Stomach (tissue), 9 donors: ENCODE results near the gene L3MBTL4. TPM values are rescaled to one million over a fixed set of nuclear protein-coding genes. Genes with fewer than 3 reads are reported as not detected.

Source experiments
- DNase-seq, 2 donors: peaks; one replicate each; pipeline versions ENCODE4 v3.0.0 to v3.0.0-alpha.2; 2013 to 2019
- H3K27ac ChIP-seq, 5 donors: fragments of 200-600 bp in 4 of 5; sonication (generic) in 4 of 5; one replicate each; pipeline ENCODE4 v1.5.1; 2013 to 2019; ENCODE audit warnings: mild to moderate bottlenecking in 1 of 5, moderate library complexity in 1 of 5
- H3K27me3 ChIP-seq, 3 donors: fragments of 200-600 bp; sonication (generic); one replicate each; pipeline ENCODE4 v1.5.1; 2017 to 2019; ENCODE audit warnings: mixed run types in 1 of 3
- H3K36me3 ChIP-seq, 4 donors: fragments of 200-600 bp; sonication (generic); 1 replicate in 3 of 4; 2 replicates in 1 of 4; pipeline ENCODE4 v1.5.1; 2016 to 2019
- H3K4me1 ChIP-seq, 4 donors: fragments of 200-600 bp; sonication (generic); one replicate each; pipeline ENCODE4 v1.5.1; 2016 to 2019
- H3K4me3 ChIP-seq, 4 donors: fragments of 200-600 bp; sonication (generic) in 3 of 4; one replicate each; pipeline ENCODE4 v1.5.1; 2016 to 2019; ENCODE audit warnings: mild to moderate bottlenecking in 1 of 4
- H3K9me3 ChIP-seq, 4 donors: fragments of 200-600 bp; sonication (generic); one replicate each; pipeline ENCODE4 v1.5.1; 2016 to 2019
- EP300 ChIP-seq: sonication (generic); formaldehyde crosslinking; IDR thresholded peaks from one replicate; pipeline ENCODE4 v1.6.1; 2017; ENCODE audit warnings: antibody characterized with exemption
- POLR2A ChIP-seq, 4 donors: fragments of 450-650 bp; IDR thresholded peaks; one replicate each; pipeline ENCODE4 v1.6.1; 2016; ENCODE audit warnings: antibody characterized with exemption in 4 of 4, control low read depth in 2 of 4, mild to moderate bottlenecking in 1 of 4, moderate library complexity in 1 of 4
- POLR2AphosphoS5 ChIP-seq, 3 donors: sonication (generic); formaldehyde crosslinking; IDR thresholded peaks; one replicate each; pipeline ENCODE4 v1.6.1; 2016; ENCODE audit warnings: antibody characterized with exemption in 3 of 3
- WGBS, 5 donors: extraction: QIAGEN DNeasy Blood & Tissue Kit in 3 of 5; methylation state at CpG; one replicate each; pipeline versions ENCODE4 v1.1.5 to v1.1.7; 2013 to 2018; 5-methylcytosine and 5-hydroxymethylcytosine counted together
- intact Hi-C: fragments of 100-400 bp; cut with DNase I; formaldehyde crosslinking; loops from one replicate; pipeline ENCODE4 v1.15.1; 2023; ENCODE audit warnings: low total_unique reads
- polyA plus RNA-seq, 3 donors: library from polyadenylated mRNA; stranded (reverse); fragments of 200-250 nt; gene quantifications; one replicate each; pipeline ENCODE4 v1.2.3, GENCODE V29; 2013
- total RNA-seq, 5 donors: library from RNA; depleted of rRNA; stranded (reverse); fragments of >200 nt; gene quantifications; one replicate each; pipeline versions ENCODE4 v1.1.0 to v1.2.3, GENCODE V29; 2014 to 2016
- TF ChIP-seq, protein P1 (sequence below), 7 experiments: fragments of 450-650 bp in 4 of 7; fragments of 200-600 bp in 3 of 7; sonication (generic) in 3 of 7; IDR thresholded peaks; one replicate each; pipeline ENCODE4 v1.5.1; 2016 to 2019; ENCODE audit warnings: antibody characterized with exemption in 7 of 7, control low read depth in 2 of 7, mild to moderate bottlenecking in 1 of 7
- donor health status: healthy with polysubstance abuse.
- donor health status: Bipolar disorder and iron deficiency.
- donor health status: healthy.

The L3MBTL4 gene
- total and polyA plus RNA-seq, 8 donors = 1.9 to 23.3 (median 7.6) TPM

DNA sequence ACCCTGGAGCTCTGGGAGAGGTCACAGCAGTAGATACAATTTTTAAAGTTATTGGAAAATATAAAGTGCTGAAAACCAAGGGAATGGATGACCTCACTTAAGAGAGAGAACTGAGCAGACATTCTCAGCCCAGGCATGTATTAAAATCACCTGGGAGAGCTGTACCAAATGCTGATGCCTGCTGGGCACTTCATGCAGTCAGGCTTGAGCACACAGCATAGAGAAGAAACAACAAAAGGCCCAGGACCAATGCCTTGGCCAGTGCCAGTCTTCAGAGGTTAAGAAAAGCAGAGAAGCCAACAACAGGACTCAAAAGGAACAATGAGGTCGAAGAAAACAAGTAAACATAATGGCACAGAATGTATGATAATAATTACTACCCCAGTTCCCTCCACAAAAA is 211.8 kb downstream of the L3MBTL4 start:
- H3K9me3 ChIP-seq = no peaks in the 10 kb centered on the region
- no peak overlapping the region for H3K27ac ChIP-seq
- intact Hi-C loops = no loop called here
- no peaks in the 10 kb centered on the region for H3K4me1 ChIP-seq
- no peak overlapping the region for H3K4me3 ChIP-seq
- H3K36me3 ChIP-seq = no peaks in the 10 kb centered on the region
- 67 to 89% (median 78%) methylated on average over 1 of the region's 1 CpG for WGBS, 5 donors
- DNase-seq = no peak
- no peak for TF ChIP-seq EP300
- no peak for TF ChIP-seq POLR2AphosphoS5 (IDR thresholded peaks at IDR 0.05)
- TF ChIP-seq, protein P1, sequence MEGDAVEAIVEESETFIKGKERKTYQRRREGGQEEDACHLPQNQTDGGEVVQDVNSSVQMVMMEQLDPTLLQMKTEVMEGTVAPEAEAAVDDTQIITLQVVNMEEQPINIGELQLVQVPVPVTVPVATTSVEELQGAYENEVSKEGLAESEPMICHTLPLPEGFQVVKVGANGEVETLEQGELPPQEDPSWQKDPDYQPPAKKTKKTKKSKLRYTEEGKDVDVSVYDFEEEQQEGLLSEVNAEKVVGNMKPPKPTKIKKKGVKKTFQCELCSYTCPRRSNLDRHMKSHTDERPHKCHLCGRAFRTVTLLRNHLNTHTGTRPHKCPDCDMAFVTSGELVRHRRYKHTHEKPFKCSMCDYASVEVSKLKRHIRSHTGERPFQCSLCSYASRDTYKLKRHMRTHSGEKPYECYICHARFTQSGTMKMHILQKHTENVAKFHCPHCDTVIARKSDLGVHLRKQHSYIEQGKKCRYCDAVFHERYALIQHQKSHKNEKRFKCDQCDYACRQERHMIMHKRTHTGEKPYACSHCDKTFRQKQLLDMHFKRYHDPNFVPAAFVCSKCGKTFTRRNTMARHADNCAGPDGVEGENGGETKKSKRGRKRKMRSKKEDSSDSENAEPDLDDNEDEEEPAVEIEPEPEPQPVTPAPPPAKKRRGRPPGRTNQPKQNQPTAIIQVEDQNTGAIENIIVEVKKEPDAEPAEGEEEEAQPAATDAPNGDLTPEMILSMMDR (IDR thresholded peaks at IDR 0.05) = no peak
- TF ChIP-seq POLR2A (IDR thresholded peaks at IDR 0.05) = no peak
- H3K27me3 ChIP-seq = no peaks in the 10 kb centered on the region

DNA sequence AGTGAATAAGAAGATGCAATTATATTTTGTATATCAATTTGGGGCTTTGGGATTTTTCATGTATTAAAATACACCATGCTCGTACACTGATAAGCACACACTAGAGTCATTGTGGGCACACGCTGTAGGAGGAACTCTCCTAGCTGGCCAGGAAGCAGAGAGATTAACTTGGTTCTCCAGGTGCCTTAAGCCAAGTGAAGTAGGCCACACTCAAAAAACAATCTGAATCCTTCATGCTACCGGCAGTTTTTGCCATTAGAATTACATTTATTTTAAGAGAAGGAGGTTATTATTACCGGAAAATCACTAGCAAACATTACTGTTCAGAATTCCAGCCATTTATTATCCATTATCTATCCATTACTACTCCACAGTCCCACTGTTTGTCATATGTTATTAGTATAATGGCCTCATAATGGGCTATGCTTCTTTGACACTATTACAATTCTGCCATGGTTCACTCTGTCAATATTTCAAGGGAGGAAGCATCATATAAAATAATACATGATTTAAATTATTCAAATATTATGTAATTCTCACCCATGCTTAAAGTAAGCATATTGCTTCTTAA is 214.4 kb downstream of the L3MBTL4 start:
- no peaks in the 10 kb centered on the region for H3K9me3 ChIP-seq
- intact Hi-C loops = no loop called here
- WGBS, 5 donors = 39 to 61% (median 42%) methylated on average over 4 of the region's 4 CpGs
- TF ChIP-seq EP300 (no peak), POLR2A (IDR thresholded peaks at IDR 0.05) (no peak), POLR2AphosphoS5 (IDR thresholded peaks at IDR 0.05) (no peak)
- TF ChIP-seq, protein P1 (IDR thresholded peaks at IDR 0.05) = no peak
- H3K4me1 ChIP-seq = no peaks in the 10 kb centered on the region
- H3K36me3 ChIP-seq = no peaks in the 10 kb centered on the region
- no peak overlapping the region for H3K4me3 ChIP-seq
- H3K27me3 ChIP-seq = no peaks in the 10 kb centered on the region
- no peak for DNase-seq
- H3K27ac ChIP-seq = no peak overlapping the region

DNA sequence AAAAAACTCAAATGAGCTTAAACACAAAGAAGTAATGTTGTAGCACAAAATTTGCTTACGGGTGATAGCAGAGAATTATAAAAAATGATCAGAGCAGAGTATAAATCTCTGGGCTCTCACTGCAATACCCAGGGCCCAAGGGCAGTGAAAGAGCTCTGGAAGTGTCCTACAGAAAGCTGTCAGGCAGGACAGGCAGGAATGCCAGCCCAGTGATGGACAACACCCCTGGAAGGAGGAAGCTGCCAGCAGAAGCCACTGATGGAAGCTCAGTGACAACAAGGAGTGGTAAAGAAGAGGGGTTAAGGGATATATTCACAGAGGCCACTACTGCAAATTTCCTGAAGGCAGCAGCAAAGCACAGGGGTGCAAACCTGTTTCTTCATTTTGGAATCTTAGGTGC is 214.9 kb downstream of the L3MBTL4 start:
- H3K9me3 ChIP-seq = no peaks in the 10 kb centered on the region
- H3K4me1 ChIP-seq = no peaks in the 10 kb centered on the region
- WGBS, 5 donors = 93 to 100% (median 94%) methylated on average over 1 of the region's 1 CpG
- TF ChIP-seq POLR2A (IDR thresholded peaks at IDR 0.05) (no peak), EP300 (no peak), POLR2AphosphoS5 (IDR thresholded peaks at IDR 0.05) (no peak)
- TF ChIP-seq, protein P1 (IDR thresholded peaks at IDR 0.05) = no peak
- no peak overlapping the region for H3K4me3 ChIP-seq
- DNase-seq = no peak
- intact Hi-C loops = no loop called here
- no peak overlapping the region for H3K27ac ChIP-seq
- no peaks in the 10 kb centered on the region for H3K27me3 ChIP-seq
- H3K36me3 ChIP-seq = no peaks in the 10 kb centered on the region

DNA sequence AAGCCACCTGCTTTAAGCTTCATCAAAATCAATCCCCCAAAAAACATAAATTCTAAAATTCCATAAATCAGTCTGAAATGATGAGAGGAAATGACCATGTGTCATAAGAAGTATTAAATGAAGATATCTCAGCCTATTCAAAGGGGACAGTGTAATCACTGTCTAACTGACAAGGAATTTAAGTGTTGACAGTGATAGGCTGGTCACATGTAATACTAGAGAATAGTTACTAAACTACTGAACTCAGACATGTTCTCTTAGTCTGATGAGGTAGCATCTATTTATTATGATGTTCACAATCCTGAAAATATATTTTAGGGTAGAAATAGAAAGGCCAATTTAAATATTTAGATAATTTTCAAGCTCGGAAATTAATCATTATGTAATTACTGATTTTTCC is 216.1 kb downstream of the L3MBTL4 start:
- WGBS, 5 donors = 74 to 88% (median 83%) methylated on average over 1 of the region's 1 CpG
- no peaks in the 10 kb centered on the region for H3K27me3 ChIP-seq
- peaks cover 0 to under 1% (median under 1%) of the 10 kb centered on the region in 4 donors for H3K36me3 ChIP-seq
- no peaks in the 10 kb centered on the region for H3K4me1 ChIP-seq
- TF ChIP-seq POLR2A (IDR thresholded peaks at IDR 0.05) = no peak
- no peak for TF ChIP-seq POLR2AphosphoS5 (IDR thresholded peaks at IDR 0.05)
- no peak for TF ChIP-seq EP300
- TF ChIP-seq, protein P1 (IDR thresholded peaks at IDR 0.05) = no peak
- no peak for DNase-seq
- intact Hi-C loops = no loop called here
- no peaks in the 10 kb centered on the region for H3K9me3 ChIP-seq
- H3K4me3 ChIP-seq = no peak overlapping the region
- H3K27ac ChIP-seq = no peak overlapping the region
